Subcutaneous adipose tissue (tissue), 4 donors: Measurements from ENCODE around the gene PXT1. TPM values are rescaled to one million over a fixed set of nuclear protein-coding genes. Genes with fewer than 3 reads are reported as not detected.

Experiments used
- CTCF ChIP-seq: fragments of 450-650 bp; IDR thresholded peaks from one replicate; pipeline ENCODE4 v1.5.1; 2016; ENCODE audit warnings: low read depth, mild to moderate bottlenecking, control low read depth, antibody characterized with exemption, moderate library complexity
- total RNA-seq, 4 donors: library from RNA; depleted of rRNA; stranded (reverse); fragments of >200 nt; gene quantifications; one replicate each; pipeline ENCODE4 v1.1.0, GENCODE V29; 2016

PXT1 gene
- total RNA-seq, 4 donors from 2014 or later = not detected

DNA sequence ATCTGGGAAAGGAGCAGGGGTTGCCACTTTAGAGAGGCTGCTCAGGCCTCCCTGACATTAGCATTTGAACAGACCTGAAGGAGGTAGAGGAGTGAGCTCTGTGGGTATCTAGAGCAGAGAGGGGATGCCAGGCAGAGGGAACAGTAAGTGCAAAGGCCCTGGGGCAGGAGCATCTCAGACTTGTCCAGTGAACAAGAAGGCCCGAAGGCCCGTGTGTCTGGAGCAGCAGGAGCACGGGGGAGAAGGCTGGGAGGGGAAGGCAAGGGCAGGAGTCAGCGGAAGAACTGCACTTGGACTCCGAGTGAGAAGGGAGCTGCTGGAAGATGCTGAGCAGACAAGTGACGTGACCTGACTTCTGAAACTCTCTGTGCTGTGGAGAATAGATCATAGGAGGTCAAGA is 70.6 kb downstream of the PXT1 start:
- no peak for TF ChIP-seq CTCF

GRCh38 chr6:36371211-36371610 is 71.4 kb downstream of the PXT1 start:
- no peak for TF ChIP-seq CTCF

DNA sequence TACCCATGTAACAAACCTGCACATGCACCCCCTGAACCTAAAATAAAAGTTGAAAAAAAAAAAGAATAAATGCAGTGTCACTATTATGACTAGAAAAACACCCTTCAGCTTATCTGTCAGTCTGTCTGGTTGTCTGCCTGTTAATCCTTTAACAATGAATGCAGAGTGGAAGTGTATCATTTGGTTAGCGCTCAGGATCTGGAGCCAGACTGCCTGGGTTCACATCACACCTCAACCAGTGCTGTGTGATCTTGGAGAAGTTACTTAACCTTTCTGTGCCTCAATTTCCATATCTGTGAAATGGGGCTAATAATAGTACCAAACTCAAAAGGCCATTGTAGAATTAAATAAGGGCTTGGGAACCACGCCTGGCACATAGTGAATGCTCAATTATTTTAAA is 72.0 kb downstream of the PXT1 start:
- TF ChIP-seq CTCF = no peak

GRCh38 chr6:36368921-36369865 is 73.5 kb downstream of the PXT1 start:
- no peak for TF ChIP-seq CTCF

- TF ChIP-seq CTCF = no peak
Measured at GRCh38 chr6:36368421-36368820, 74.2 kb downstream of the PXT1 start.

DNA sequence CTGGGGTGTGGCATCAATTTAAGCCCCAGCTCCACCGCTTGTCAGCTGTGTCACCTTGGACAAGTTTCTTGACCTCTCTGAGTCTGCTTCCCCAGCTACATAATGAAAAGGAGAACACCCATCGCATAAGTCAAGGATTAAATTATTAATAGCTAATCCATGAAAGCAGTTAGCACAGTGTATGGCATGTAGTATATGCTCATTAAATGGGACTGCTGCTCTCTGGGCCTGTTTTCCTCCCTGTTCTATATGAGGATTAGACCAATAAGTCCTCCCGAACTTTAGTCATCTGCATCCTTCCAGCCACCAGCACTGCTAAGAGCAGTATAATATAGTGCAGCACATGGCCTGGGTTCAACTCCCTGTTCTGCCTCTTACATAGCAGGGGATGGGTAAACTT is 74.9 kb downstream of the PXT1 start:
- TF ChIP-seq CTCF = no peak

- no peak for TF ChIP-seq CTCF
Measured at GRCh38 chr6:36364669-36365479, 77.8 kb downstream of the PXT1 start.
